Stimulated activated naive CD4-positive, alpha-beta T cell treated with Interleukin-2 at 50 U/mL for 16 hours (primary cell): Measurements from ENCODE around the gene RPS19.
"Not testable (repeated sequence)": the region's sequence is repeated elsewhere in the genome, so short reads cannot be mapped to it uniquely, and the experiment has no call there.

ENCODE experiments used
- DNase-seq: peaks from one replicate; lab custom pipeline; 2025; lab: John Stamatoyannopoulos, UW

The RPS19 gene

DNA sequence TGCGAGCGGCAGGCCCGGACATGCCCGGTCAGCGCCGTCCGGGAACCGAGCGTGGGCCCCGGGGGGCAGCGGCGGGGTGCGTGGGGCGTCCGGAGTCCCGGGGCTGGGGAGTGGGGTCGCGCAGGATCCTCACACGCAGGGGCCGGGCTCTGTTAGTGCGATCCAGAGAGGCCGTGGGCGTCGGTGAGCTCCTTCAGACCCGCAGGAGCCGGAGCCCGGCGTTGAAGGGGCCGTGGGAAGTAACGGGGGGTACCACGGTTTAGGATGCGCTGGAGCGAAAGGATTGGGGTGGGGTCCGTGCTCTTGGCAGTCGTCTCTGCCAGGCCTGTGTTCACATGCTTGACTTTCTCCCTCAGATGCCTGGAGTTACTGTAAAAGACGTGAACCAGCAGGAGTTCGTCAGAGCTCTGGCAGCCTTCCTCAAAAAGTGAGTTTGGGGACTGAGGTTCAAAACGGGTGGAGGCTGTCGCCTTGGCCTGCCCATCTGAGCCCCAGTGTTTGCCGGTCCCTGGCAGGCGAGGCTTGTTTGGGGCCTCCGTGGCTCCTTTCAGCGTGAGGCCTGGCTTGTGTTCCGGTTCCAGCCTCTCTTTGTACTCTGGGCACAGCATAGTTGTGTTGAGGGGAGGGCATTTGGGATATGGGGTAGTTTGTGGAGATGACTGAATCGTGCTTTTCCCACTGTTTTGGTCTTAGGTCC, 512 bp downstream of the RPS19 start:
- DNase-seq = peak; percentile 48

DNA sequence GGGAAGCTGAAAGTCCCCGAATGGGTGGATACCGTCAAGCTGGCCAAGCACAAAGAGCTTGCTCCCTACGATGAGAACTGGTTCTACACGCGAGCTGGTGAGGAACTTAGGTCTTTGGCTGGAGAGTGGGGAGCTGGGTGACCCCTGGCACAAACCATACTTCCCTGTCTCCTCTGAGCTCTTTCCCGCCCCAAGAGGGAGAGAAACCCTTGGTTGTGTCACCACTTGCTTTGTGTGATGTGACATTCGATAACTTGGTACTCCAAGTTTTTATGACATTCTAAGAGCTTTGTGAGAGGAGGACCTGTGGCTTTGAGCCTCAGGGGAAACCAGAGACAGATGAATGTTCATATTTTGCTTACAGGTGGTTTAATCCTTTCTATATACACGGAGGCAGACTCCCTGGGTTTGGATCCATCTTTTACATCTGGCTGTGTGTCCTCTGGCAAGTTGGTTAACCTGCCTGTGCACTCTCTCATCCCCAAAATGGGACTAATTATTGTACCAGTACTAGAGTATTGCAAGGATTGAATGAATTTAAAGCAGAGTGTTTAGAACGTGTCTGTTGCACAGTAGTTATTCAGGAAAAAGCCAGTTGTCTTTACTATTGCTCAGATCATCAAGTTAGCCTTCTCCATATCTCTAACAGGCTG, 1.2 kb downstream of the RPS19 start:
- DNase-seq = no peak

DNA sequence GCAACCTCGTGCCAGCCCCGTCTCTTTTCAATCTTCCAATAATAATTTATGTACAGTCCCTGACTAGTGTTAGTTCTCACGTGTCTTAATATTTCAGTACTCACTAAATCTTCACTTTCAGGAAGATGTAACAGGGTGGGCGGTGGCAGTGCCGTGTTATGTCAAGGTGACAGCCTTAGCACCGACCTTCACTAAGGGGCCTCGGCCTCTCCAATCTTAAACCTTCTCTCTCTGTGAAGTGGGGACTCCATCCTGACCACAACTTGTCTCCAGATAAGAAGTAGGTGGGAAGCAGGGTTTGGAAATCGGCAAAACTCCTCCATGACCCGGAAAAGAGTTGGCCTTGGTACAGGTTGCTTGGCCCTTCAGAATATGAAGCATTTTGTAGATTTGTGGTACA, 1.8 kb downstream of the RPS19 start:
- no peak for DNase-seq

DNA sequence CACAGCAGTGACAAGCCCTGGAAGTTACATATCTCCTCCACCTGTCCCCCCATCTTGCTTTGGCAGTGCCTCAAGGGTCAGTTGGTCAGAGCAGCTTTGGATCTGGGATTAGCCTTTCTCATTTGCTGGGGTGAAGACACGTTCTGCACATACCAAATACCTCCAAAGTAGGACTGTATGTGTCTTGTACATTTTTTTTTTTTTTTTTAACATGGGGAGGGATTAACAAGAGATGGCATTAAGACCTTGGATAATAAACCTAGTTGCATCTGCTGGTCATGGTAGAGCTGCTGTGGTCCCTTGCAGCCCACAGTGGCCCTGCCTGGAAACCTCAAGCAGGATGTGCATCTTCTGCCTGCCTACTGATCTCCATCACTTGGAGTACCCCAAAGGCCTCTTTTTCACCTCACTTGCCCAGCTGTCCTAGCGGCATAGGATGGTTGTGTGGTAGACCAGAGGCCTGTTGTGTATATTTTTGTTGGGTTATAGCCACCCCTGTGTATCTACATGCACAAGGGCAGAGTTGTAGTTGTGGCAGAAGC, 2.5 kb downstream of the RPS19 start:
- no peak for DNase-seq

DNA sequence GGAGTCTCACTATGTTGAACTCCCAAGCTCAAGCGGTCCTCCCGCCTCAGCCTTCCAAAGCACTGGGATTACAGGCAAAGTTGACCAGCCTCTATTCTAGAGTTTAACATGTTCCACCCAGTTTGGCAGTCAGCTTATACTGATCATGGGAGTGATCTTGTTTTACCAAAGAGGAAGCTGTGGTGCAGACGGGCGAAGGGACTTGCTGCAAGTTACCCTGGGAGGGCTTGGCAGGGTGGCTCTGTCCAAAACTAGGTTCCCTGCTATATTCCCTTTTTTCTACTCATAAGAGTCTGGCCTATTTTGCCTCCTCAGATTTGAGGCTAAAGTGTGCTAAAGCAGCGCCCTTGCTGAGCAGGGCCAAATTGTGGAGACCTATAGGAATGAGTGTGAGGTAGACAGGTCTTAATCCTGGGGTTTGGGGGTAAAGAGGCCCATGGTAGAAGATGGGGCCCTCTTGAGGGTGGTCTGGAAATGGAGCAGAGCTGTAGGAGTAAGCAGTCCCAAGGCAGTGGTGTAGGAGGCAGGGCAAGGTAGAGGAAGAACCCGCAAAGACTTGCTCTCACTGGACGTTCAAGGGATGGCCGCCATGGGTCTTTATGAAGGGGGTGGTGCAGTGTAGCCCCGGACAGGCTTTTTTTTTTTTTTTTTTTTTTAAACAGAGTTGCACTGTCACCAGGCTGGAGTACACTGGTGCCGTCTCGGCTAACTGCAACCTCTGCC, 3.3 kb downstream of the RPS19 start:
- DNase-seq = no peak

DNA sequence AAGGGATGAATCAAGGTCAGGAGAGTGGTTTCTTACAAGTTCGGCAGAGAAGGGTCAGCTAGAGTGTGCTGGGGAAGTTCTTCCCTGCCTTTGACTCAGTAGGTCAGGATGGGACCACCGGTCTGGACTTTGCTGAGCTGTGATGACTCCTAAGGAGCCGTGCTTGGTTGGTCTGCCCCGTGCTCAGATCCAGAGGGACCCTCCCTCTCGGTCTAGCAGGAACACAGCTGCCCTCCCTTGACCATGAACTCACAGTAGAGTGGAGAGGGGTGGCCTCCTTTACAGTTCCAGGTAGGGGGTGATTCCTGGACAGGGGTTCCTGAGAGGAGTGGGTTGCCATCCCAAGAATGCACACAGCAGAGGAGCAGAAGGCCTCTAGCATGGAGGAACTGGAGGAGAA, 4.3 kb downstream of the RPS19 start:
- no peak for DNase-seq

DNA sequence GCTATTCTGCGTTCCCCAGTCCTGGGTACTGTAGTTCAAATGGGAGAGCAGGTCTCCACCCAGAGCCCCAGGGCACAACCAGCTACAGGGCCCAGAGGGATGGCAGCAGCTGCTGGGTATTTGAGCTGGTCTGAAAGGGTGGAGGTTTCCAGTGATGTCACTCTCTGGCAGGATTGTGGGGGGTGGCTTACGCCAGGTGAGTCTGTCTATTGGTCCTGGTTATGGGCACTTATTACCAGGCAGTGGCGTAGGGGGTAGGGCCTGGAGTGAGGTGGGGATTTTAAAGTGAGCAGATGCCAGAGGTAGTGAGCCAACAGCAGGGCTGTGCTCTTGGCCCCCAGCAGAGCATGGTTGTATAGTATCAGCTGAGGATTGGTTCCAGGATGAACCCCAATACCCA, 6.2 kb downstream of the RPS19 start:
- no peak for DNase-seq

DNA sequence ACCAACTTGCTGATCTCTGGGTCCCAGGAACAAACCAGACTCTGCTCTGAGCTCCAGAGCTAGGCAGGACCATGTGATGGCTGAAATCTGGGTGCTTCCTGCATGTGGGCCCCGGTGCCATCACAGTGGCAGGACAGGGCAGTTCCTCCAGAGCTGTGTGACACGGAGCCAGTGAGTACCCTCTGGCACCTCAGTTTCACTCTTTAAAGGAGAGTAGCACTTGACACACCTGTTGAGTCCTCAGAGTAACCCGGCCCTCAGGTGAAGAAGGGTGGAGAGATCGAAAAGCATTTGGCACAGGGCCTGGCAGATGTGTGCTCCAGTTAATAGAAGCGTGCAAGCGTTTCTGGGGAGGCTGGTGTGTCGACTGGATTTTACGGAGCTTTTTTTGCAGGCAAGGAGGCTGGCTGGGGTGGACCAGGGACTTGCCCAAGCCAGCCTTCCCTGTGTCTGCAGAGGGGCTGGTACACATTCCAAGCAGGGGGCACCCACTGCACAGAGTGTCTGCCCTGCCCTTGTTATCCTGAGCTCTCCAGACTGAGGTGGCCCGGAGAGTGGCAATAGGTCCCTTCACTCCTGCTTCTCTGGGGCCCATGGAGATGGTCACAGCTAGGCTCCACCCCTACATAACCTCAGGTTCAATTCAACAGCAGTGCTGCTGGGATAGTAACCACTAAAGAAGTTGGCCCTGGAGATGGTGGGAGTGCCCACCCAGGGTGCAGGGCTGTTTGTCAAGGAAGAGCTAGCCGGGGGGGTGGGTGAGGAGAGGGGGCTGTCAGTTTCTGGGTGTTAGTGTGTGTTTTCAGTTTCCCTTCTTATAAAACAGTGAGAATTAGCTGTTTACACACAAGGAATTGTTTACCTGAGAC, 8.3 kb downstream of the RPS19 start:
- no peak for DNase-seq

DNA sequence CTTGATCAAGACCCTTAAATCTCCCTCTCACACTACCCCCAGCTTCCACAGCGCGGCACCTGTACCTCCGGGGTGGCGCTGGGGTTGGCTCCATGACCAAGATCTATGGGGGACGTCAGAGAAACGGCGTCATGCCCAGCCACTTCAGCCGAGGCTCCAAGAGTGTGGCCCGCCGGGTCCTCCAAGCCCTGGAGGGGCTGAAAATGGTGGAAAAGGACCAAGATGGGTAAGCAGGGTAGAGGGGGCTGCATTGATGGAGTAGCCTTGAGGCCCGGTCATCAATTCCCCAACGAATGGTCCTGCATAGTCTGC, 8.9 kb downstream of the RPS19 start:
- DNase-seq = no peak

DNA sequence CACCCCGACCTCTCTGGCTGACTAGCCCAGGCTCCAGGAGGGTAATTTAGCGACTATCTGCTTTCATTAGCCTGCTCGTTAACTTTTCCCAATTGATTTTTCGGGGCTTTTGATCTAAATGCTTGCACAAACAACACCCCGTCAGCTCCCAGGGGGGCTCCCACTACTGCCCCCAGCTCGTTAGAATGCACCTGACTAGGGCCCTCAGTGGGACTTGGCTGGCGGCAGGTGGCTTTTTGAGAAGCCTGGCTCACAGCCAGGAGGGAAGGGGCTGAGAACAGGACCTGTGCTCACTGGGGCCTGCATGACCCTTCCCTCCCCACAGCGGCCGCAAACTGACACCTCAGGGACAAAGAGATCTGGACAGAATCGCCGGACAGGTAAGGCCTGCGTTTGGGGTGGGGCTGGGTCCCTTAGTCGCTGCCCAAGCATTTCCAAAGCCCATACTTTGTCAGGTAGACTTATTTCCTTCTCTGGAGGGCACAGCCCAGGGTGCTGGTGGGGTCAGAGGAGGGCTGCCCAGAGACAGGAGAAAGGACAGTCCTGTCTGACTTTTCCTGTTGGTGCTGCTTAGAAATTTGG, 9.4 kb downstream of the RPS19 start:
- DNase-seq = no peak

DNA sequence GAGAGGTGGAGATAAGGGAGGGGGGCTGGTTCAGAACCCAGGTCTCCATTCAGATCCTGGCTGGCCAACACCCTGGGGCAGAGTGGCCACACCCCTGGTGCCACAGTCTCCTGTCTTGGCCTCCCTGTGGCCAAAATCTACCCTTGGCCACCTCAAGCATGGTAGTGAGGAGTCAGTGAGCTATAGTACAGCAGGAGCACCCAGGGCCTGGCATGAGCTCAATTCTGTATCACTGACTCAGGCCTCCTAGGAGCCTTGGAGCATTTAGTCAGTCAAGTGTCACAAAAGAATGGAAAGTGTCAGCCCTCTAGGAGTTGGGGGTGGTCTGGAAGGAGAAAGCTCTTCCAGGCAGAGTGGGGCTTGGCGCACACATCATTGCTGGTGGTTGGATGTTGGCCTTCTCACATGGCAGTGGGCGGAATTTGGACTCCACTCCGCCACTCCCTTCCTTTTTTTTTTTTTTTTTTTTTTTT, 10.4 kb downstream of the RPS19 start:
- no peak for DNase-seq

DNA sequence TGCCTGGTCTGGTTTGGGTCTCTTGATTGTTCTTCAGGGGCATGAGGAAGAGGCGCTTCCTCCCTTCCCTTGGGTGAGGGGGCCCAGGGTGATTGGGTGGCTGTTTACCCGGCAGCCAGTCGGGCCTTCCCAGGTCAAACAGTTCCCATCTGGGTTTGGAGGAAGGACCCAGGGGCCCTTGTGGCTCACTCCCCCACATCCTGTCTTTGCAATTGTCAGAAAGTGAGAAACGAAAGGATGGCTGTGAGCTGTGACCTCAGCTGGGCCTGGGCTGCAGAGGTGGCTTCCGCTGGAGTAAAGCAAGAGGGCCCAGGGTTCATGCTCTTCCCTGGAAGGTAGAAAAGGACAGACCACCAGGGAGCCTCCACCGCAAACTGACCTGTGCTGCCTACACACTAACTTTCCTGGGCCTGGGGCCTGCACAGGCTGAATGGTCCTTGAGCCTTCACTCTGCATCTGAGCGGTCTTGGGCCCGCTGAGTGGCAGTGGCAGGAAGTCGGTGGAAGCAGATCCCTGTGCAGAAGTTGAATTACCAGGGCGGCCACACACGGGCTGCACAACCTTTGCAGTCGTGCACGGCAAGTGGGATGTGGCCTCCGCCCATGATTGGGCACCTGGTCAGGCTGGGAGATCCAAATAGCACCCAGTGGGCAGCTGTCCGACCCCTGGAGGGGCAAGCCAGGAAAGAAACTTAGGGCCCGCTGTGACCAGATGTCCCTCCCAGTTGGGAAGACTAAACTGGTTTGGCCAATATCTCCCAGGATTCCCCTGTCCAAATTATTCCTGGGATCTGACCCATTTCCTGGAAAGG, 11.7 kb downstream of the RPS19 start:
- DNase-seq = peak; percentile 63

DNA sequence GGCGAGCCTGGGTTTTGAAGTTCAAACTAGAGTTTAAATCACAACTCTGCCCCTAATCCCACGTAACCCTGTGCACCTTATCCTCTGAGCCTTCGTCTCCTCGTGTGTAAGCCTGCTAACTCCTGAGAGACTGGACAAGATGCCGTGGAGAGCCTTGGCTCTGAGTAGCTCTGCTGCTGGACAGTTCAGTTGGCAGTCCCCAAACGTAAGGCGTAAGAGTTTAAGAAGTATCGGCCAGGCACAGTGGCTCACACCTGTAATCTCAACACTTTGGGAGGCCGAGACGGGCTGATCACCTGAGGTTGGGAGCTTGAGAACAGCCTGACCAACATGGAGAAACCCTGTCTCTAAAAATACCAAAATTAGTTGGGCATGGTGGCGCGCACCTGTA, 12.3 kb downstream of the RPS19 start:
- no peak for DNase-seq

DNA sequence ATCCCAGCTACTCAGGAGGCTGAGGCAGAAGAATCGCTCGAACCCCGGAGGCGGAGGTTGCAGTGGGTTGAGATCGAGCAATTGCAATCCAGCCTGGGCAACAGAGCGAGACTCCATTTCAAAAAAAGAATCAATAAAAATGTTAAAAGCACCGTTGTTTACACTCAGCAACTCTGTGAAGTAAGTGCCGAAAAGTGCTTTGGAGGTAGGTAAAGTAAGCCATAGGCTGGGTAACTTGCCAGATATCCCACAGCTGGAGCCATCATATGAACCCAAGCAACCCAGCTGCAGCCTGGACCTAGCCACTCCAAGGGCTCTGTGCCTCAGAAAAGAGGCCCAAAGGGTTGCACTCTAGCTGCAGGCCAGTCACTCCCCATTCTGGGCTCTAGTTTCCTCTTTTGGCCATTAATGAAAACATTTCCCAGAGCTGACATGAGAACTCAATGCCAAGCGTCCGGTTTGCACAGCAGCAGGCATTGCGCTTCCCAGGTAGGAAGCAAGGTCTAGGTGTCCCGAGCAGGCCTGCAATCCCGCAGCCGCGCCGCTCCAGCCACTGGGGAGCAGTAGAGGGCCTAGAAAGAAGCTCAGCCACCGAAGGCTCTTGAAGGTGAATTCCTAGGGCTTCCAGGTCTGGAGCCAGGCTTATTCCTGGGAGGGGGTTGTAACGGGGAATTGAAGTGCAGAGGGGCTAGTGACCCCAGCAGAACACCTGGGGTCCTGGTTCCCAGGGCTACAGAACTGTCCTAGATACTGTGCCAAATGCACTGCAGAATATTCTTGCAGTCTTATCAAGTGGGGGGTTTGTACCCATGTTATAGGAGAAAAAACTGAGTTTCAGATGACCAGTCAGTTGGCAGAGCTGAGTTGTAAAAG, 13.0 kb downstream of the RPS19 start:
- DNase-seq = peak; percentile 53

DNA sequence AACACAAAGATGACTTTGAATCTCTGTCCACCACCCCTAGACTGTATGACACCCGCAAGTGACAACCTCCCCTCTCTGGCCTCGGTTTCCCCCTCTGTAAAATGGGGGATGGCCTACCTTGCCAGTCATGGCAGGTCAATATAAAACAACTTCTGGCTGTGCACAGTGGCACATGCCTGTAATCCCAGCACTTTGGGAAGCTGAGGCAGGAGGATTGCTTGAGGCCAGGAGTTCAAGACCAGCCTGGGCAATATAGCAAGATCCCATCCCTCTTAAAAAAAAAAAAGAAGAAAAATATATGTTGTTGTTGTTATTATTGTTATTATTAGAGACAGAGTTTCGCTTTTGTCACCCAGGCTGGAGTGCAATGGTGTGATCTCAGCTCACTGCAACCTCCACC, 15.9 kb downstream of the RPS19 start:
- DNase-seq = not testable (repeated sequence)

DNA sequence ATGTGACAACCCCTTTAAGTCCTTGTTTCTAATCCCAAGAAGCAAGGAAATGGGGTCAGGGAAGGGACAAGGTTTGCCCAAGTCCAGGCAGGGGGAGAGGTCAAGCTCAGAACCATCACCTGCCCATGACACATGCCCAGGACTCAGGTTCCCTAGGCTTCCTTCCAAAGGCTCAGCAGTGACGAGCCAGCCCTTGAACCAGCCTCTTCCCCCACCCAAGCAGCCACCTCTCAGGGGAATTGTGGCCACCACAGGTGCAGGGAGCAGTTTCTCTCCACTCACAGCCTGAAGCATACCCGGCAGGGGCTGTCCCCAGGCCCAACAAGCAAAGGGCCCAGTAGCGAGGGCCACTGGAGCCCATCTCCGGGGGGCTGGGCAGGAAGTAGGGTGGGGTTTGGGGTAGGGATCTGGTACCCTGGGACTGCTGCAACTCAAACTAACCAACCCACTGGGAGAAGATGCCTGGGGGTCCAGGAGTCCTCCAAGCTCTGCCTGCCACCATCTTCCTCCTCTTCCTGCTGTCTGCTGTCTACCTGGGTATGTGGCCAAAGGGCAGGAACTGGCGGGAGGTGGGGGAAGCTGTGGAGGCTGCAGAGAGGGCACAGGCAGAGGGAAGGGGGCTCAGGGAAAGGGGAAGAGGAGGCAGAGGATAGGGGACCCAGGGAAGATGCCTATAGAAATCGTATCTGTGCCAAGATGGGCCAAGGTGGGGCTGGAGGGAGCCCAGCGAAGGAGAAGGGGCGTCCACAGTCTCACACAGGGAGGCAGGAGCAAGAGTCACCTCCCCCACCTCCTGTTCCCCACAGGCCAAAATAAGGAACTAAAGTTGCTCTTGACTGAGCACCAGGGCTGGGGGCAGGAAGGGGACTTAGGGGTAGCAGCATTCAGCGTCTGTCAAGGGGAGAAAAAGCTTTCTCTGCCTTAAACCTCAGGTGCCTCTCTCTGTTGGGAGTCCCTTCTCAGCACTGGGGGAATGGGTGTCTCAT, 17.1 kb downstream of the RPS19 start, which contains the start of gene CD79A:
CD79A (plus strand) TSS at position 433 of the 986 bp plus-strand sequence; CDS start at position 459, 26 bp downstream.
- no peak for DNase-seq

DNA sequence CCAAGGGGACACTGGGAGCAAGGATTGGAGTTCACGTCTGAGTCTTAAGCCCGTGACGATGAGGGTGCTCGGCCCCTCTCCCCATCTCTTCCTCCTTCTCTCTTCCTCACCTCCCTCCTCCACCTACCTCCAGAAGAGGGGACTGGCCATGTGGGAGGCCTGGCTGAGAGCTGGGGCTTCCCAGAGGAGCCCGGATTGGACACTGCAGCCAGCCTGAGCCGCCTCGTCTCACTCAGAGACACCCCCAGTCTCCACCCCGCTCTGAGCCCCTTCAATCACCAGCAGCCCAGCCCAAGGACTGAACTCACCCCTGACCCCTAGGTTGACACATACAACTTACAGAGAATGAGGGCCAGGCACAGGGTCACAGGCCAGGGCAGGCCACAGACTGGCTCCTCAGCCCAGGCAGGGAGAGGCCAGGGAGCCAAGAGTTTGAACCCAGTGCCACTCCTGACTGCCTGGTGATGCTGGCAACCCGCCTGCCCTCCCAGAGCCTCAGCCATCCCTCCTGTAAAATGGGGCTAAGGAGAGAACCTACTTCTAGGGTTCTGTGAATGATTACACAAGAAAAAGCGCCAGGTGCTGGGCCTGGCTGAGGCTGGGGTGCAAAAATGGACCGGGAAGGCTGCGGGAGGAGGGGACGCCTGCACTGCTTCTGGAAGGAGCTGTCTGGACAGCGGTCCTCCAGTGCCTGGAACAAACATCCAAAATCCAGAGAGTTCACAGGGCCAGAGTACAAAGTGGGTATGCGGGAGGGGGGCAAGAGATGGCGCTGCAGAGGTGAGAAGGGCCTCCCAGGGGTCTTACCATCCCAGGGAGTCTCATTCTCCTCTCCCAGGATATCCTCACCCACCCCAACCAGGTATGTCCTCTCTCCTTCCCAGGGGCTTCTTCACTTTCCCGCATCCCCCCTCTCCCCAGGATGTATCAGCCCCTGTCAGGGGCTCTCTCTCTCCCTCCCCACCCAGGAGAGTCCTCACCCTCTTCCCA, 18.2 kb downstream of the RPS19 start:
- DNase-seq = no peak
